Calu3 (cell line): ENCODE measurements around the gene DHDH. TPM values are rescaled to one million over a fixed set of nuclear protein-coding genes. Genes with fewer than 3 reads are reported as not detected.

Source experiments
- BruUV-seq: library from RNA; stranded (reverse); fragments of 400-500 nt; replicated peaks from 2 replicates; lab custom pipeline; 2021; lab: Mats Ljungman, UMichigan
- CTCF ChIA-PET: fragments of 300-600 bp; sonication (Branson Sonifier 250); formaldehyde crosslinking; loops from one replicate; lab custom pipeline; 2022; ENCODE audit warnings: antibody characterized with exemption; lab: Charles Lee
- DNase-seq: peaks from one replicate; pipeline ENCODE4 v3.0.0; 2022
- H3K27ac Mint-ChIP-seq: one replicate; pipeline ENCODE4 v1.8.0; 2022; ENCODE audit warnings: mixed read lengths; ENCODE audit not compliant: unreplicated experiment
- H3K27me3 Mint-ChIP-seq: one replicate; pipeline ENCODE4 v1.8.0; 2022; ENCODE audit warnings: mixed read lengths; ENCODE audit not compliant: unreplicated experiment
- H3K36me3 Mint-ChIP-seq: one replicate; pipeline ENCODE4 v1.8.0; 2022; ENCODE audit warnings: mild to moderate bottlenecking, moderate library complexity, mixed read lengths; ENCODE audit not compliant: insufficient read depth, unreplicated experiment
- H3K4me1 Mint-ChIP-seq: one replicate; pipeline ENCODE4 v1.8.0; 2022; ENCODE audit warnings: mild to moderate bottlenecking, low read depth, mixed read lengths; ENCODE audit not compliant: unreplicated experiment
- H3K4me3 Mint-ChIP-seq: one replicate; pipeline ENCODE4 v1.8.0; 2022; ENCODE audit warnings: mild to moderate bottlenecking, low read depth, moderate library complexity, mixed read lengths; ENCODE audit not compliant: unreplicated experiment
- H3K9me3 Mint-ChIP-seq: one replicate; pipeline ENCODE4 v1.8.0; 2022; ENCODE audit warnings: low read depth, mixed read lengths; ENCODE audit not compliant: unreplicated experiment
- intact Hi-C: fragments of 100-400 bp; cut with micrococcal nuclease; formaldehyde crosslinking; loops from one replicate; pipeline ENCODE4 v1.10.0; 2022; ENCODE audit not compliant: unreplicated experiment
- total RNA-seq: library from RNA; stranded (reverse); gene quantifications from 2 replicates; pipeline ENCODE4 v1.2.3, GENCODE V29; 2022
- TF ChIP-seq, protein P1 (sequence below): fragments of 200-600 bp; IDR thresholded peaks from one replicate; pipeline ENCODE4 v1.8.0; 2022; ENCODE audit warnings: antibody characterized with exemption; ENCODE audit not compliant: unreplicated experiment

Gene DHDH
- total RNA-seq, 1 experiment from 2014 or later = 2.1 TPM

DNA sequence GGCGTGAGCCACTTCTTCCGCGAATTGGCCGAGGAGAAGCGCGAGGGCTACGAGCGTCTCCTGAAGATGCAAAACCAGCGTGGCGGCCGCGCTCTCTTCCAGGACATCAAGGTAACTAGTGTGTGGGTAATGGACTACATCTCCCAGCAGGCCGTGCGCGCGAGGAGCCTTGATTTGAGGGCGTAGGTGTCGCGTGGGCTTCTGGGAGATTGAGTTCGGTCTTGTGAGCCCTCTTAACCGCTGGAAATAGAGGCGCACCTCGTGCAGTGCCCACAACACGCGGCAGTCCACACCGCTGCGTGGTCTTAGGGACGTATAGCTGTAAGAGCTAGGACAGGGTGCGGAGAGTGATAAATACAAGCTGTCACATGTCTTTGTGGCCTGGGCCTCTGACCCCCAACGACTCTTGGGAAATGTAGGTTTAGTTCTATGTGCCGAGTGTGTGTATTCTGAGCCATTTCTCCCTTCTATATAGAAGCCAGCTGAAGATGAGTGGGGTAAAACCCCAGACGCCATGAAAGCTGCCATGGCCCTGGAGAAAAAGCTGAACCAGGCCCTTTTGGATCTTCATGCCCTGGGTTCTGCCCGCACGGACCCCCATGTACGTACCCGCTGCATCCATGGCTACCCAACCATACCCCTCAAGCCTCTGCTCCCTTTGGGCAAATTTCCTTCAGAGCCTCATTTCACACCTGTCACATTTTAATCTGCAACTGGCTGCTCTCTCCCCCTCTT lies 32.5 kb downstream of the DHDH start:
- Mint-ChIP-seq H3K4me3 (peak overlapping the region; percentile 98), H3K27ac (peak overlapping the region; percentile 99), H3K27me3 (no peaks in the 10 kb centered on the region), H3K36me3 (peaks cover 90% of the 10 kb centered on the region), H3K9me3 (no peaks in the 10 kb centered on the region), H3K4me1 (peaks cover 47% of the 10 kb centered on the region)
- peak; percentile 87 for DNase-seq
- intact Hi-C loops = loop anchor here (2.0 to 5.0 kb wide), 2 partner anchors 91 to 329 kb away; partner anchors contain the start of gene DBP
- CTCF ChIA-PET = interaction anchor here (1.2 to 1.4 kb wide), 2 partner anchors 28 to 123 kb away, joined by 3 to 4 read pairs; partner anchors contain the start of genes GYS1 and RUVBL2
- TF ChIP-seq, protein P1, sequence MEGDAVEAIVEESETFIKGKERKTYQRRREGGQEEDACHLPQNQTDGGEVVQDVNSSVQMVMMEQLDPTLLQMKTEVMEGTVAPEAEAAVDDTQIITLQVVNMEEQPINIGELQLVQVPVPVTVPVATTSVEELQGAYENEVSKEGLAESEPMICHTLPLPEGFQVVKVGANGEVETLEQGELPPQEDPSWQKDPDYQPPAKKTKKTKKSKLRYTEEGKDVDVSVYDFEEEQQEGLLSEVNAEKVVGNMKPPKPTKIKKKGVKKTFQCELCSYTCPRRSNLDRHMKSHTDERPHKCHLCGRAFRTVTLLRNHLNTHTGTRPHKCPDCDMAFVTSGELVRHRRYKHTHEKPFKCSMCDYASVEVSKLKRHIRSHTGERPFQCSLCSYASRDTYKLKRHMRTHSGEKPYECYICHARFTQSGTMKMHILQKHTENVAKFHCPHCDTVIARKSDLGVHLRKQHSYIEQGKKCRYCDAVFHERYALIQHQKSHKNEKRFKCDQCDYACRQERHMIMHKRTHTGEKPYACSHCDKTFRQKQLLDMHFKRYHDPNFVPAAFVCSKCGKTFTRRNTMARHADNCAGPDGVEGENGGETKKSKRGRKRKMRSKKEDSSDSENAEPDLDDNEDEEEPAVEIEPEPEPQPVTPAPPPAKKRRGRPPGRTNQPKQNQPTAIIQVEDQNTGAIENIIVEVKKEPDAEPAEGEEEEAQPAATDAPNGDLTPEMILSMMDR = no peak
- TSS peak; percentile 92 for BruUV-seq

DNA sequence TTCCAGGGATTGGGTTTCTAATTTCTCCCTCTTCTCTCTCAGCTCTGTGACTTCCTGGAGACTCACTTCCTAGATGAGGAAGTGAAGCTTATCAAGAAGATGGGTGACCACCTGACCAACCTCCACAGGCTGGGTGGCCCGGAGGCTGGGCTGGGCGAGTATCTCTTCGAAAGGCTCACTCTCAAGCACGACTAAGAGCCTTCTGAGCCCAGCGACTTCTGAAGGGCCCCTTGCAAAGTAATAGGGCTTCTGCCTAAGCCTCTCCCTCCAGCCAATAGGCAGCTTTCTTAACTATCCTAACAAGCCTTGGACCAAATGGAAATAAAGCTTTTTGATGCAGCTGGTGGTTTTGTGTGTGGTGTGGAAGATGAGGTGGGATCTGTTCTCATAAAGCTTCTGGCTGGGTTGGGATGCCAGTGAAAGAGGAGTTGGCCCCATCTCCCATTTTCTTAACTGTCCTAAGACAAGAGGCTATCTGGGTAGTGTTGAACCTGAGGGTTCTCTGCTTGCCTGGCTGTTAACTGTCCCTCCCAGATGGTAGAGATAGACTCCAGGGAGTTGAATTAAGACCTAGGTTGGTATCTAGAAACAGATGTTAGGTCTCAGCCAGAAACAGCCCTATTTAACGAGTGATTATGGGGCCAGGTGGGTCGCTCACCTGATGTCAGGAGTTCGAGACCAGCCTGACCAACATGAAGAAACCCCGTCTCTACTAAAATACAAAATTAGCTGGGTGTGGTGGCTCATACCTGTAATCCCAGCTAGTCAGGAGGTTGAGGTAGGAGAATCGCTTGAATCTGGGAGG lies 33.2 kb downstream of the DHDH start:
- Mint-ChIP-seq H3K4me1 (peaks cover 39% of the 10 kb centered on the region), H3K36me3 (peaks cover 88% of the 10 kb centered on the region), H3K4me3 (peak overlapping the region; percentile 98), H3K9me3 (no peaks in the 10 kb centered on the region), H3K27me3 (no peaks in the 10 kb centered on the region), H3K27ac (peak overlapping the region; percentile 99)
- TF ChIP-seq, protein P1 = no peak
- CTCF ChIA-PET = interaction anchor here (1.4 kb wide), 1 partner anchor 27 kb away, joined by 4 read pairs; the partner anchor contains the start of genes GYS1 and RUVBL2
- no TSS peak for BruUV-seq
- intact Hi-C loops = loop anchor here (5.0 kb wide), 1 partner anchor 329 kb away; the partner anchor contains the start of gene DBP
- no peak for DNase-seq

DNA sequence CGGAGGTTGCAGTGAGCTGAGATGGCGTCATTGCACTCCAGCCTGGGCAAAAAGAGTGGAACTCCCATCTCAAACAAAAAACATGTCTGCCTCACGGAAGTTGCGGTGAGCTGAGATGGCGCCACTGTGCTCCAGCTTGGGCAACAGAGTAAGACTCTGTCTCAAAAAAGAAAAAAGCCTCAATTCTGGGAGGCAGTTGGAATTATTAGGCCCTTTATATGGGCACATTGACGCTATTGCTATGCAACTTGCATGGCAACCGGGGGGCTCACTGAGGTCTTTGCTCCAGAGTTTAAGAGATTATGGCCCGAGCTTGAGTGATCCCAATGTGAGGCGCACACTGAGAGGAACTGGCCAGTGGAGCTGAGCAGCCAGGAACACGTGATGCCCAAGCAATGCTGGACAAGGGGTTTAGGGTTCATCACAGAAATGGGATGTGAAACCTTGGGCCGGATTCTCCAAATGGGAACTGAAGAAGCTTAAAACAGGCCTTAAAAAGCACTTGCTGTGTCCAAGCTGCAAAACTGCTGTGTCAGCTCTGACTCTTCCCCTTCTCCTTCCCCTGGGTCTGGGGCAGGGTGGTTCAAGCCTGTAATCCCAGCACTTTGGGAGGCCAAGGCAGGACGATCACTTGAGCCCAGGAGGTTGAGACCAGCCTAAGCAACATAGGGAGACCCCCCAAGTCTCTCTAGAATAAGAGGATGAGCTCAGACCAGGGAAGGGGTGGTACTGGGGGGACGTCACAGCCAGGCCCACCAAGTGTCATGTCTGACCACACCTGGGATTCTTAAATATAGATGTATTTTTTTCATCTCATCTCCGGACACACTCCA lies 34.1 kb downstream of the DHDH start:
- BruUV-seq = no TSS peak
- peaks cover 82% of the 10 kb centered on the region for H3K36me3 Mint-ChIP-seq
- H3K4me1 Mint-ChIP-seq = peaks cover 31% of the 10 kb centered on the region
- intact Hi-C loops = loop anchor here (5.0 kb wide), 1 partner anchor 330 kb away; the partner anchor contains the start of gene DBP
- H3K27ac Mint-ChIP-seq = peak overlapping the region; percentile 99
- no peaks in the 10 kb centered on the region for H3K27me3 Mint-ChIP-seq
- H3K4me3 Mint-ChIP-seq = peak overlapping the region; percentile 98
- CTCF ChIA-PET = interaction anchor here (0.6 to 1.4 kb wide), 2 partner anchors 9 to 26 kb away, joined by 3 to 4 read pairs; partner anchors contain the start of genes GYS1 and RUVBL2
- TF ChIP-seq, protein P1 = no peak
- H3K9me3 Mint-ChIP-seq = no peaks in the 10 kb centered on the region
- no peak for DNase-seq
